NB4 (cell line): ENCODE data around the gene PACS1.

ENCODE experiments used
- DNase-seq: peaks from one replicate; pipeline ENCODE4 v3.0.0; 2010; ENCODE audit warnings: low read depth
- H3K4me3 ChIP-seq: one replicate; pipeline ENCODE4 v1.5.1; 2011; ENCODE audit warnings: mild to moderate bottlenecking, low read depth, low read length, moderate library complexity
- CTCF ChIP-seq: IDR thresholded peaks from one replicate; pipeline ENCODE4 v1.5.1; 2012; ENCODE audit warnings: low read depth, low read length
- MYC ChIP-seq: IDR thresholded peaks from 2 replicates; pipeline ENCODE4 v1.6.1; 2011; ENCODE audit warnings: low read depth, low read length
- POLR2A ChIP-seq: IDR thresholded peaks from 2 replicates; pipeline ENCODE4 v1.6.1; 2011; ENCODE audit warnings: mild to moderate bottlenecking; ENCODE audit not compliant: insufficient read length; ENCODE audit errors: extremely low read depth
- TF ChIP-seq, protein P1 (sequence below): IDR thresholded peaks from 2 replicates; pipeline ENCODE4 v1.6.1; 2011; ENCODE audit warnings: low read depth, low read length

The PACS1 gene

GRCh38 chr11:66186470-66186869, 116.4 kb downstream of the PACS1 start:
- no peak for DNase-seq
- TF ChIP-seq, protein P1, sequence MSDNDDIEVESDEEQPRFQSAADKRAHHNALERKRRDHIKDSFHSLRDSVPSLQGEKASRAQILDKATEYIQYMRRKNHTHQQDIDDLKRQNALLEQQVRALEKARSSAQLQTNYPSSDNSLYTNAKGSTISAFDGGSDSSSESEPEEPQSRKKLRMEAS, result no peak
- TF ChIP-seq POLR2A (no peak), CTCF (no peak), MYC (no peak)

GRCh38 chr11:66187453-66187852, 117.4 kb downstream of the PACS1 start:
- H3K4me3 ChIP-seq, result no peak overlapping the region
- TF ChIP-seq, protein P1, result no peak
- TF ChIP-seq MYC (no peak), CTCF (no peak)
- DNase-seq, result no peak

More at GRCh38 chr11:66186470-66186869, 116.4 kb downstream of the PACS1 start:
- no peak overlapping the region for H3K4me3 ChIP-seq

DNA sequence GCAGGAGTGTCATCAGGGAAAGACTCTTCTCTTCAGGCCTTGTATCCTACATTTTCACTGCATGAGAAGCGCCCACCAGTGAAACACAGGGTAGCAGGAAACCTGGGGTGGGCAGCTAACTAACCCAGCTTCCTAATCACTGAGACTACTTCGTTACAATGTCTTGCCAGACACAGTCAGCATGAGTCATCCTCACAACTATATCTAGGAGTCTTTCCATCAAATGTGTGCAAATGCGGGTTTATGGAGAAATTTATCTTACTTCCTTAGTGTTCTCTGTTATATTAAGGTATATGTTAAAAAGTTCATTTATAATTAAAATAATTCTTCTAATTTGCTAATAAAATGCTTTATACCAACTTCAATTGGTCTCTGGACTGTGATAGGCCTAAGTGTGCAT, 118.5 kb downstream of the PACS1 start:
- H3K4me3 ChIP-seq, result no peak overlapping the region
- no peak for TF ChIP-seq CTCF
- TF ChIP-seq, protein P1, result no peak
- TF ChIP-seq MYC, result no peak
- no peak for TF ChIP-seq POLR2A
- DNase-seq, result peak; percentile 20

GRCh38 chr11:66189031-66189745, 119.1 kb downstream of the PACS1 start:
- TF ChIP-seq POLR2A, result no peak
- no peak for TF ChIP-seq CTCF
- TF ChIP-seq, protein P1, result no peak
- no peak overlapping the region for H3K4me3 ChIP-seq
- no peak for DNase-seq

DNA sequence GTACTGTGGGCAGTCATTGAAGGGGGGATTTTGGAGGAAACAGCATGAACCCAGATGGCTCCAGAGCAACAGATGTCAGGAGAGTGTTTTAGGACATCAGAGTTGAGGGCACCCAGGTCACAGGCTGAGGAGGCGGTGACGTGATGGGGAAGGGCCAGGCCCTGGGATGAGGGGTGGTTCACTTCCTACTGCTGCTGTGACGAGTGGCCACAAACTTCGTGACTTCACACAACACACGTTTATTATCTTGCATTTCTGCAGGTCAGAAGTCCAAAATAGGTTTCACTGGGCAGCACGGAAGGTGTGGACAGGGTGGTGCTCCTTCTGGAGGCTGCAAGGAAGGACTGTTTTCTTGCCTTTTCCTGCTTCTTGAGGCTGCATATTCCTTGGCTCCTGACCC, 120.7 kb downstream of the PACS1 start:
- TF ChIP-seq POLR2A, result no peak
- TF ChIP-seq MYC, result no peak
- DNase-seq, result no peak
- no peak overlapping the region for H3K4me3 ChIP-seq

GRCh38 chr11:66192181-66192863, 122.2 kb downstream of the PACS1 start:
- H3K4me3 ChIP-seq, result no peak overlapping the region
- DNase-seq, result no peak
- TF ChIP-seq POLR2A (no peak), CTCF (no peak), MYC (no peak)
- TF ChIP-seq, protein P1, result no peak
